ENCODE results near the gene SPZ1. TPM values are rescaled to one million over a fixed set of nuclear protein-coding genes. Genes with fewer than 3 reads are reported as not detected.

SPZ1 gene
- total and polyA plus RNA-seq, 2 of the 13 experiments (the other 11 are each of a cell fraction or from before 2014, with no cell fraction given) = not detected

GRCh38 chr5:80370390-80370789 is 50.6 kb downstream of the SPZ1 start (continued):
- no peak for TF ChIP-seq ZBED4 (CRISPR knock-in tag; IDR thresholded peaks at IDR 0.05; ENCODE audit: borderline replicate concordance)

Small RNAs within 50 kb of the gene (small RNA-seq; reads per million reads assigned to genes)
- gene AC026410.2 (ENCODE audit: insufficient read depth in 2 of 3, insufficient read length in 3 of 3, low read depth in 2 of 3, low replicate concordance in 1 of 3) (0 reads per million in 3 experiments), gene RF00322 (ENCODE audit: insufficient read depth in 2 of 3, insufficient read length in 3 of 3, low read depth in 2 of 3, low replicate concordance in 1 of 3) (0 reads per million in 3 experiments), gene RNU6-211P (ENCODE audit: insufficient read depth in 2 of 3, insufficient read length in 3 of 3, low read depth in 2 of 3, low replicate concordance in 1 of 3) (0 to 3.9 (median 0.65) reads per million in 3 experiments)

Other genes with a start within 250 kb of the SPZ1 start
- gene SERINC5, start 64.0 kb upstream of the SPZ1 start, total RNA-seq (2016; rRNA removed; fragmentation: Illumina TruSeq; extraction: Trizol) = 22.8 and 23.1 TPM in 2 replicates
- 17.3 TPM in 2 replicates for gene SERINC5, start 64.0 kb upstream of the SPZ1 start, polyA plus RNA-seq (2011; rRNA removed)
- 33.3 and 55.7 TPM in 2 replicates for gene ZFYVE16, start 88.1 kb downstream of the SPZ1 start, total RNA-seq (2016; rRNA removed; fragmentation: Illumina TruSeq; extraction: Trizol)
- 9.3 and 9.5 TPM in 2 replicates for gene ZFYVE16, start 88.1 kb downstream of the SPZ1 start, polyA plus RNA-seq (2011; rRNA removed)
- gene FAM151B, start 168.1 kb downstream of the SPZ1 start, total RNA-seq (2016; rRNA removed; fragmentation: Illumina TruSeq; extraction: Trizol) = 1.0 and 2.3 TPM in 2 replicates
- gene FAM151B, start 168.1 kb downstream of the SPZ1 start, polyA plus RNA-seq (2011; rRNA removed) = 0.54 and 0.61 TPM in 2 replicates

All from HepG2 (cell line).